HG02852 (cell line): Measurements from ENCODE around the gene CHEK2.
"Not testable (repeated sequence)": the region's sequence is repeated elsewhere in the genome, so short reads cannot be mapped to it uniquely, and the experiment has no call there.

Experiments used
- ATAC-seq: cut with Tn5 transposase; IDR thresholded peaks from one replicate; pipeline ENCODE4 v1.9.1; 2021; ENCODE audit warnings: mild to moderate bottlenecking, moderate library complexity; ENCODE audit not compliant: unreplicated experiment

The CHEK2 gene

DNA sequence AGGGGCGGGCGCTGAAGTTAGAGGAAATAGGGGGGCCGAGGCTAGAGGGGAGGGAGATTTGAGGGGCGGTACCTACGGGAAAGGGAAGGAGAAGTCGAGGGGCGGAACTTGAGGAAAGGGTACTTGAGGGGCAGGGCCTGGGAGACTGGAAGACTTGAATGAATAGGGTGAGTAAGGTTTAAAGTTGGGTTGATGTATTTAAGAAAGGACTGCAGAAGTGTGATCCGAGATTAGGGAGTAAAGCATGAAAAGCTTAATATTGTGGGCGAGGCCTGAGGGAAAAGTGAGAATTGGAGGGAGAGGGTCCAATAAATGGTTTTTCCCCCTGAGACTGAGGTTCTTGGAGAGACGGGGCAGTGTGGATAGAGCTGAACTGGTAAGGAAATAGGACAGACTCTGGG, 942 bp upstream of the CHEK2 start:
- ATAC-seq = no peak

DNA sequence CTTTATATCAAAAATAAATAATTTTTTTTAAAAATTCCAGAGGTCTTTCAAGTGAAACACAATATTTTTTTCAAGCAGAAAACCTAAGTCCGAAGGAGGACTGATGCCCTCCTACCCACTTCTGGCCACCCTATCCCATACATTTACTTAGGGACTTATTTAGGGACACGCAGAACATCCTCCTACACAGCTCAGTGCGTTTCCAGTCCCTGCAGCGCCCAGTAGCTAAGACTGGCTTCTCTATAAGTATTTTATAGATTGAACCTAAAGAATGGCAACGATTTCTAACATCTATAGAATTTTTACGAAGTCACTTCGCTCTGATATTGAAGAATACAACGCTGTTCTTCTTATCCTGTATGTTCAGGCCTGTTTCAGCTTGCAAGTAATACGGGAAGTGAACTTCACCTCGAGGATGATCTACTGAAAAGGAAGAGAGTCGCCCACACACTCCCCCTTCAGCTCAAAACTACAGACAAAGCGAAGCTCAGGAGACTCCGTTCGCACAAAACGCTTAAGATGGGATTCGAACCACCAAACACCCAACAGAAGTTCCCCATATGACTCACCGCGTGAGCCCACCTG, 328 bp downstream of the CHEK2 start:
- ATAC-seq = no peak

DNA sequence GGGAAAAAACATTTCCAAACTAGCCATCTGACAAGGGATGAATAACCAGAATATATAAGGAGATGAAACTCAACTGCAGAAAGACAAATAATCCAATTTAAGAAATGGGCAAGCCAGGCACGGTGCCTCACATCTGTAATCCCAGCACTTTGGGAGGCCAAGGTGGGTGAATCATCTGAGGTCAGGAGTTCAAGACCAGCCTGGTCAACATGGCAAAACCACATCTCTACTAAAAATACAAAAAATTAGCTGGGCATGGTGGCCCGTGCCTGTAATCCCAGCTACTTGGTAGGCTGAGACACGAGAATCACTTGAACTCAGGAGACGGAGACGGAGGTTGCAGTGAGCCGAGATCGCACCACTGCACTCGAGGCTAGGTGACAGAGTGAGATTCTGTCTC, 2.7 kb downstream of the CHEK2 start:
- ATAC-seq = not testable (repeated sequence)

DNA sequence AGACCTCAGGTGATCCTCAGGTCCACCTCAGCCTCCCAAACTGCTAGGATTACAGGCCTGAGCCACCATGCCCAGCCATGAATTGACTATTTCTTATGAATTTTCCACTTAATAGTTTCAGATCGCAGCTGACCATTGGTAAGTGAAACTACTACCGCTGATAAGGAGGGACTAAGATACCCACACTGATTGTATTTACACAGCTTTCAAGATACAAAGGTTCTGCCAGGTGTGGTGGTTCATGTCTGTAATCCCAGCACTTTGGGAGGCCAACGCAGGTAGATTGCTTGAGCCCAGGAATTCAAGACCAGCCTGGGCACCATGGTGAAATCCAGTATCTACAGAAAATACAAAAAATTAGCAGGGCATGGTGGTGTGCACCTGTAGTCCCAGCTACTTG, 3.9 kb downstream of the CHEK2 start:
- ATAC-seq = no peak

DNA sequence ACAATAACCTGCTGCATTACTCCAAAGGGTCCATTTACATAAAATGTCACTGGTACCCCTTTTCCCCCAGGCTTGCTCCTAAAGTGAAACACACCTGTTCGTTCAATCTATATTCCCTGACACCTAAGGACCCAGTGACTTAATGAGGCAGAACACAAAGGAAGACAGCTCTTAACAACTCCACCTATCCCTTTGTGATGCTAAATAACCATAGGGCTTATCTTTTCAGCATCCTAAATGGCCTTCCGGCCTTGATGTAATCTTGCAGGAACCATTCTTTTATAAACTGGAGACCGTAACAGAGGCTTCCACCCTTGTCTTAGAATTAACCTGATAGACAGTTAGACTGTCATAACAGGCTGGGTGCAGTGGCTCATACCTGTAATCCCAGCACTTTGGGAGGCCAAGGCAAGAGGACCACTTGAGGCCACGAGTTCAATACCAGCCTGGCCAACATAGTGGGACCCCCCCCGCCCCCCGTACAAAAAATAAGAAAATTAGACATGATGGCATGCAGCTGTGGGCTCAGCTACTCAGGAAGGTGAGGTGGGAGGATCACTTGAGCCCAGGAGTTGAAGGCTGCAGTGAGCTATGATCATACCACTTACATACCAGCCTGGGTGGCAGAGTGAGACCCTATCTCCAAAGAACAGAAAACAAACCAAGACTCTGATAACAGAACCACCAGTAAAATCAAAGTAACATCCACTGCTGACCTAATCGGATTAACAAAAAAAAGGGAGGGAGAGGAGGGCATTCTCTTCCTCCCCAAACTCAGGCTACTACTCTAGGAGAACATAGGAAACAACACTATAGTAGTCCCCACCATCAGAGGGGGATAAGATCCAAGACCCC, 5.1 kb downstream of the CHEK2 start:
- no peak for ATAC-seq

DNA sequence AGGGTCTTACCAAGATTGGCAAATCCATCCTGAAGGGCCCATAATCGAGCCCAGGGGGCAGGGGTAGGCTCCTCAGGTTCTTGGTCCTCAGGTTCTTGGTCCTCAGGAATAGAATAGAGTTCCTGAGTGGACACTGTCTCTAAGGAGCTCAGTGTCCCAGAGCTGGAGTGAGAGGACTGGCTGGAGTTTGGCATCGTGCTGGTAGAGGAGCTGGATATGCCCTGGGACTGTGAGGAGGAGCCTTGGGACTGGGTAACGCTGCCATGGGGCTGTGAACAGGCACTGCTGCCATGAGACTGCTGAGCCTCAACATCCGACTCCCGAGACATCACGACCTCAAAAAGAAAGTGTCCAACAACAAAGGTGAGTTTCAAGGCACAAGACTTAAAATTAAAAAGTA, 7.2 kb downstream of the CHEK2 start:
- no peak for ATAC-seq

DNA sequence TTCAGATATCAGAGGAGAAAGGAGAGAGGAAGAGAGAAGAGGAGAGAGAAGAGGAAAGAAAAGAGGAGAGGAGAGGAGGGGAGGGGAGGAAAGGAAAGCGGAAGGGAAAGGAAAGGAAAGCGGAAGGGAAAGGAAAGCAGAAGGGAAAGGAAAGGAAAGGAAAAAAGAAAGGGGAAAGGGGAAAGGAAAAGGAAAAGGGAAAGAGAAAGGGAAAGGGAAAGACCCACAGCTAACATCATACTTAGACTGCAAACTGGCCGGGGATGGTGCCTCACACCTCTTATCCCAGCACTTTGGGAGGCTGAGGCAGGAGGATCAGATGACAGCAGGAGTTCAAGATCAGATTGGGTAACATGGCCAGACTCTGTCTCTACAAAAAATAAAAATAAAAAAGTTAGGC, 11.4 kb downstream of the CHEK2 start:
- ATAC-seq = no peak

DNA sequence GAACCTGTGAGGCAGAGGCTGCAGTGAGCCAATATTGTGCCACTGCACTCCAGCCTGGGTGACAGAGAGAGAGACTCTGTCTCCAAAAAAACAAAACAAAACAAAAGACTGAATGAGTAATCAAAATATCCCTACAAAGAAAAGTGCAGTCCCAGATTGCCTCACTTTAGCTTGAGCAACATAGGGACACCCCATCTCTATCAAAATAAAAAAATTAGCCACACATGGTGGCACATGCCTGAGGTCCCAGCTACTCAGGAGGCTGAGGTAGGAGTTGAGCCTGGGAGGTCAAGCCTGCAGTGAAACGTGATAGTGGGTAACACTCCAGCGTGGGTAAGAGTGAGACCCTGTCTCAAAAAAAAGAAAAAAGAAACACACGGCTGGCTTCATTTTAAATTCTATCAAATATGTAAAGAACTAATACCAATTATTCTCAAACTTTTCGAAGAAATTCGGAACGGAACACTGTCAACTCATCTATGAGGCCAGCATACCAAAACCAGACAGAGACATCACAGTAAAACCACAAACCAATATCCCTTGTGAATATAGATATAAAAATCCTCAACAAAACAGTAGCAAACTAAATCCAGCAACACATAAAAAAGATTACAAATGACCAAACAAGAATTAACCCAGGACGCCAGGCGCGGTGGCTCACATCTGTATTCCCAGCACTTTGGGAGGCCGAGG, 12.9 kb downstream of the CHEK2 start:
- no peak for ATAC-seq

DNA sequence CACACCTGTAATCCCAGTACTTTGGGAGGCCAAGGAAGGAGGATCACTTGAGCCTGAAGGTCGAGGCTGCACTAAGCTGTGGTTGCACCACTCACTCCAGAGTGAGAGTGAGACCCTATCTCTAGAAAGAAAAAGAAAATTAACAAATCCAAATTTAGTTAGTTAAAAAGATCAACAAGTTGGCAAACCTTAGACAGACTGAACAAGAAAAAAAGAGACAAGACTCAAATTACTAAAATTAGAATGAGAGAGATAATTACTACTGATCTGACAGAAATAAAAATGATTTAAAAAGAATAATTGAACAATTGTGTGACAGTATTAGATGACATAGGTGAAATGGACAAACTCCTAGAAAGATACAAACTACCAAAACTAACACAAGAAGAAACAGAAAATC, 13.6 kb downstream of the CHEK2 start:
- ATAC-seq = no peak

DNA sequence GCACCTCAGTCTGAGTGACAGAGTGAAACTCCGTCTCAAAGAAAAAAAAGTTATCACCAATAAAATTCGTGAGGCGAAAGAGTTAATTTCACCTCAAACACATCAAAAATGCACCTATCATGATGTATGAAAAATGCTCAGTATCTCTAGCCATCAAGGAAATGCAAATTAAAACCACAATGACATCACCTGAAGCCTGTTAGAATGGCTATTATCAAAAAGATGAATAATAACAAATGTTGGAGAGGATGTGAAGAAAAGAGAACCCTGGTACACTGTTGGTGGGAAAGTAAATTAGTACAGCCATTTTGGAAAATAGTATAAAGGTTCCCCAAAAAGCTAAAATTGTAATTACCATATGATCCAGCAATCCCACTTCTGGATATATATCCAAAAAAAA, 23.6 kb downstream of the CHEK2 start:
- no peak for ATAC-seq

DNA sequence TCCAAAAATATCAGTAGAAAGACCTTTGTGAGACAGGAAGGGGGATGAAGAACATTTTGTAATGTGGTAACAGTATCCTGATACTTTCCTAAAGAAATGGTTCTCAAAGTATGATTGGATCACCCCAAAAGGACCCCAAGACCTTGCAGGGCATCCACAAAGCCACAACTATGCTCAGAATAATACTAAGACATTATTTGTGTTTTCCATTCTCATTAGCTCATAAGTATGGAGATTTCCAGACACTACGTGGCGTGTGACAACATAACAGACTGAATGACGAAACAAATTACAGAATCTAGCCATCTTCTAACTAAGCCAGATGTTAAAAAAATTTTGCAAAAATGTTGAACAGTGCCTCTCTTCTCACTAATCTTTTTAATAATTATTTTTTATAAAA, 24.9 kb downstream of the CHEK2 start:
- no peak for ATAC-seq

DNA sequence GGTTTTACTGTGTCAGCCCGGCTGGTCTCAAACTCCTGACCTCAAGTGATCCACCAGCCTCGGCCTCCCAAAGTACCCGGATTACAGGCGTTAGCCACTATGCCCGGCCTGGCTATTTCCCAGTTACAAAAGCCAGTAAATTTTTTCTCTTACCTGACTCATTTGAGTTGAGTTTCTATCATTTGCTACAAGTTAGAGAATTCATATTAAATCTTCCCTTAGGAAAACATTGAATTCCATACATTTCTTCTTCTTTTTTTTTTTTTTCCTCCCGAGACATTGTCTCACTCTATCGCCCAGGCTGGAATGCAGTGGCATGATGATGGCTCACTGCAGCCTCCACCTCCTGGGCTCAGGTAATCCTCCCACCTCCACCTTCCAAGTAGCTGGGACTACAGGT, 26.0 kb downstream of the CHEK2 start:
- ATAC-seq = no peak

DNA sequence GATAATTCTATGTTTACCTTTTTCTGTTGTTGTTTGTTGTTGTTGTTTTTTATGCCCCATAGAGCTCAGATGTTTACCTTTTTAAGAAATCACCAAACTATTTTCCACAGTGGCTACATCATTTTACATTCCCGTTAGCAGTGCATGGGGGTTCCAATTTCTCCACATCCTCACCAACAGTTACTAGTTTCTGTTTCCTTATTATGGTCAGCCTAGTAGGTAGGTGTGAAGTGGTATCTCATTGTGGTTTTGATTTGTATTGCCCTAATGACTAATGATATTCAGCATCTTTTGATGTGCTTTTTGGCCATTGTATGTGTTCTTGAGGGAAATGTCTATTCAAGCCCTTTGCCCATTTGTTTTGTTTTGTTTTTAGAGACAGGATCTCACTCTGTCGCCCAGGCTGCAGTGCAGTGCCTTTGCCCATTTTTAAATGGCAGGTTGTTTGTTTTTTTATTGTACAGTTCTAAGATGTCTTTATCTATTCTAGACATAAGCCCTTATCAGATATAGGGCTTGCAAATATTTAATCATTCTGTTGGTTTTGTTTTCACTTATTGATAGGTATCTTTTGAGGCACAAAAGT, 27.5 kb downstream of the CHEK2 start:
- no peak for ATAC-seq

DNA sequence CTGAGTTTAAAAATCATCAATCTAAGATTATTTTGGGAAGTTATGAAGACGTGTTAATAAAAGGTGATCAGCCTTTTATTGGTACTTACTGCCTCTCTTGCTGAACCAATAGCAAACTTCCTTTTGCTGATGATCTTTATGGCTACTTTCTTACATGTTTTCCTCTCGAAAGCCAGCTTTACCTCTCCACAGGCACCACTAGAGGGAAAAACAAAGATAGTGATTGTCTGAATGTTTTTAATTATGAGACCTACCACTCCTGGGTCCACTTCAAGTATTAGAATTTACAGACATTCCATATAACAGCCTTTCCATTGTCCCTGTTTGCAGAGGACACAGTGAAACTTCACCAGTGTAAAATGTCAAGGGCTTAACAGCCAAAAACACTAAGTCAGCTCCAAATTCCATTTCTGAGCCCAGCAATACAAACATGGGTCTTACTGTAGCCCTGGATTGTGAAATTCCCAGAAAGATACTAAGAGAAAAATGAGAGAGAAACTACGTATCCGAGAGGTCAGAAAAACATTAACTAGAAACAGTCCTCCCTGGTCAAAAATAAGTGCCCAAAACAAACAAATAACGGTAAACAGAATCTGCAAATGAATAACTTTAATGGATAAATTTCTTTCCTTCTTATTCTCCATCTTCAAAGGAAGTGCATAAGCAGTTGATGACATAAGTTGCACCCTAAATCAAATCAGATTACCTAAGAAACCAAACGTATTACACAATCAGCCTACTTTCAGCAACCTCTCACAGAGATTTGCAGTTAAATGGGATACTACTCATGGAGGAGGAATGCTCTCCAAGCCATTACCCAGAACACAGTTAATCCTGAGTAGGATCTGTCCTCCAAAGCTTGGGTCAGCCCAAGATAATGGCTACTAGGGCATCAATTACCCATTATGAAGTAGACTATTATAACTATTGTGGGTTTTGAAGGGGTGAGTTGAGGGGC, 29.5 kb downstream of the CHEK2 start:
- no peak for ATAC-seq

DNA sequence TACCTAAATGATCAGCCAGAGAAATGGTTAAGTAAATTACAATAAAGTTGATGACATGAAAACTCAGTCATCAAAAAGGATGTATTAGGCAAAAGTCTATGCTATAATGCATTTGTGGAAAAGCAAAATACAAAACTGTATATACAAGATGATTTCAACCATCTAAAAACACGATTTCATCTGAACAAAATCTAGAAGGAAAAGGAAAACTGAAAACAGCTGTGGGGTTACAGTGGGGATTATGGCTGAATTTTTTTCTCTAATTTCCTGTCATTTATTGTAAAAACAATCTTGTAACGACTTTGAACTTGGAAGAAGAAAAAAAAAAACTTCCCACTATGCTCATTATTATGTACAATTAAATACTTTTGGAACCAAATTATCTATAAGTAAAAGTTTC, 30.3 kb downstream of the CHEK2 start:
- no peak for ATAC-seq

DNA sequence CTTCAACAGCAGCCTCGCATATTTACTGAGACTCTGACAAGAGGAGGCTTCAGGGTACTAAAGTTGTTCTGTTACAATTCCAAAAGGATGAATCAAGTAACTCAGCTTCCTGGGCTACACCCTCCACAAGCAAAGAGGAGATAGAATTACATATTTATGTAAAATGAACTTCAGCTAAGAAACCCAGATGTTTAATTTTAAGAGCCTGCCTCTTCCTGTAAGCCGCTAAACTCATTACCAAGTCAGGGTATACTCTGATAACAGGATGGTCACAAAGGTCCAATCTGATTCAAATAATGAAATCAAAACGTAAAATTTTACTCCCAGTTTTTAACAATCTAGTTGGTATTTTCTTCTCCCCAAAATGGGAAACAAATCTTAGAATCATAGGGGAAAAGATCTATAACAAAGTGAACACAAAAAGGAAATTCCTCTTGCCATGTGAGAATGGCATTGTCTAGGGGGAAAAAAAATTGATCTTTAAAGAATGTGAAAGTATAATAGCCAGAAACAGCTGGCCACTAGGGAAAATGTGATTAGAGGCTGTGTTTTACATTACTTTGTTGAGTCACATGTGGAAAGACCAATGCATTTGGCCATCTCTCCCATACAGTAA, 30.9 kb downstream of the CHEK2 start:
- no peak for ATAC-seq

DNA sequence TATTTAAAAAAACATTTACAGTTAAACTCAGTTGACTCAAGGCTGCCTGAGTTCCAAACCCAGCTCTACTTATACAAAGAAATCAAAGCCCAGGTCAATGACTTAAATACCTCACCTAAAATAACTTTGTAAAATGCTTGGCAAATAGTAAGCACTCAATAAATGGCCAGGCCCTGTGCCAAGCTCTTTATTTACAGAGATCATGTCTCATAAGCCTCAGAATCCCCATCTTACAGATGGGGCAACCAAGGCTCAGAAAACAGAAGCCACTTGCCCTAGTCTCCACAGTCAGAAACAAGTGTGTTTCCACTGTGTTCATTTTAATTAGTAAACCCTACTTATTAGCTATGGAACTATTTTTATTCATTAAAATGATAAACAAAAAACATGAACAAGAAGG, 31.5 kb downstream of the CHEK2 start:
- no peak for ATAC-seq

DNA sequence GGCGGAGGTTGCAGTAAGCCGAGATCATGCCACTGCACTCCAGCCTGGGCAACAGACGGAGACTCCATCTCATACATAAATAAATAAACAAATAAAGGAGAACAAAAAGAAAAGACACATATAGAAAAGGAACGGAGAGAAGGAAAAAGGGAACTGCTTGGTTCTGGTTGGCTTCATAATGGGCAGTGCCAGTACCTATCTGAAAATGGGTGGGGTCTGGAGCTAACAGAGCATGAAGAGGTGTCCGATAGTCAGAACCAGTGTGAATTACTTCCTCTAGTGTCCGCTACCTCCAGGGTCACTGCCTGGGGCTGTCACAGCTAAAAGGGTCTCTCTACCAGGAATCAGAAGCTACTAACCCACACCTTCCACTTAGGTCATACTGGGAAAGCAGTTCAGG, 34.8 kb downstream of the CHEK2 start:
- no peak for ATAC-seq

DNA sequence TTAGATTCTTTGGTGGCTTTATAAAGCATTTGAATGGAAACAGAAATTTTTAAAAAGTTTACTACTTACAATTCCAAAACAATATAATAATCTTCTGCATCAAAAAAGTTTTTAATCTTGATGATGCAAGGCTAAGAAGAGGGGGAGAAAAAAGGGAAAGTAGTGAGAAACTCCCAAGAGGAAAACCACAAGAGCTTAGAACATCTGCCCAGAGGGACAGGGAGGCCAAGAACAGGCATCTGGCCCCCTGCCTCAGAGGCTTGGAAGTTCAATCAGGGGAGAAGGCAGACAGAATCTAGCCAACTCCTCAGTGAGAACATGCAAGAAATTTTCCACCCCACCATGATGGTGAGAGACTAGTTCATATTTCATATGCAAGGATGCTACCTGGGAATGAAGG, 38.2 kb downstream of the CHEK2 start:
- ATAC-seq = no peak

DNA sequence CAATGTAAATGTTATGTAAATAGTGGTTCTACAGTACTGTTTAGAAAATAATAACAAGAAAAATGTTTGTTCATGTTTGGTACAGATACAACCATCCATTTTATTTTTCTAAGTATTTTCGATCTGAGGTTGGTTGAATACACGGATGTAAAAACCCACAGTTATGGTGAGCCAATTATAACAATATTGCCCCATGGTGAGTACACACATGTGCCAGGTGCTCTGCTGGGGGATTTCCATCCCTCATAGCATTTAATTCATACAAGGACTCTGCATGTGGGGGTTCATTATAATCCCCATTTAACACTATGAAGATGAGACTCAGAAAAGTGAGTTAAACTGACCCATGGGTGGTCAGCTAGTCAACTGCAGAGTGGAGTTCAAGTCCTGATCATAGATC, 38.7 kb downstream of the CHEK2 start:
- ATAC-seq = no peak
